ENCODE measurements around the gene CHRNB1.

Gene CHRNB1

GRCh38 chr17:7484067-7484918 lies 39.4 kb downstream of the CHRNB1 start, which contains the start of gene POLR2A:
TSS of gene POLR2A (plus strand) at chr17:7484366.
- peak; percentile 100 for DNase-seq (ENCODE audit: low spot score)

GRCh38 chr17:7484919-7485377 lies 40.1 kb downstream of the CHRNB1 start:
- DNase-seq (ENCODE audit: low spot score) = no peak

- DNase-seq (ENCODE audit: low spot score) = no peak
Measured at GRCh38 chr17:7486181-7486580, 41.3 kb downstream of the CHRNB1 start.

- DNase-seq (ENCODE audit: low spot score) = no peak
Measured at GRCh38 chr17:7490144-7490543, 45.3 kb downstream of the CHRNB1 start.

- DNase-seq (ENCODE audit: low spot score) = no peak
Measured at GRCh38 chr17:7491583-7491982, 46.7 kb downstream of the CHRNB1 start.

GRCh38 chr17:7493941-7494340 lies 49.1 kb downstream of the CHRNB1 start:
- DNase-seq (ENCODE audit: low spot score) = no peak

- DNase-seq (ENCODE audit: low spot score) = no peak
Measured at GRCh38 chr17:7495906-7496434, 51.1 kb downstream of the CHRNB1 start.

GRCh38 chr17:7496470-7497183 lies 51.8 kb downstream of the CHRNB1 start:
- no peak for DNase-seq (ENCODE audit: low spot score)

GRCh38 chr17:7497228-7497627 lies 52.4 kb downstream of the CHRNB1 start:
- no peak for DNase-seq (ENCODE audit: low spot score)

GRCh38 chr17:7497636-7498035 lies 52.8 kb downstream of the CHRNB1 start:
- no peak for DNase-seq (ENCODE audit: low spot score)

GRCh38 chr17:7499161-7499560 lies 54.3 kb downstream of the CHRNB1 start:
- no peak for DNase-seq (ENCODE audit: low spot score)

GRCh38 chr17:7501729-7502128 lies 56.9 kb downstream of the CHRNB1 start:
- no peak for DNase-seq (ENCODE audit: low spot score)

GRCh38 chr17:7502171-7502847 lies 57.4 kb downstream of the CHRNB1 start:
- DNase-seq (ENCODE audit: low spot score) = no peak

GRCh38 chr17:7502987-7503386 lies 58.1 kb downstream of the CHRNB1 start:
- no peak for DNase-seq (ENCODE audit: low spot score)

- DNase-seq (ENCODE audit: low spot score) = no peak
Measured at GRCh38 chr17:7503521-7503920, 58.7 kb downstream of the CHRNB1 start.

All from COLO829 (cell line).